ENCODE measurements around the gene ZBTB47.

Gene ZBTB47

GRCh38 chr3:42660131-42660715 lies 6.7 kb downstream of the ZBTB47 start:
- Histone ChIP-seq H4K20me1 (ENCODE audit: insufficient read depth, low read length) (no peaks in the 10 kb centered on the region), H3K79me2 (ENCODE audit: insufficient read depth, low read length) (no peaks in the 10 kb centered on the region), H3K9me3 (ENCODE audit: insufficient read depth, low read length, severe bottlenecking) (no peaks in the 10 kb centered on the region), H3K9ac (ENCODE audit: low read depth, low read length) (no peak overlapping the region), H3K4me3 (ENCODE audit: low read depth in 1 of 2, low read length in 2 of 2) (no peak overlapping the region), H3K27ac (ENCODE audit: low read length) (no peak overlapping the region), H3K36me3 (ENCODE audit: insufficient read depth, low read length) (no peaks in the 10 kb centered on the region), H3K27me3 (ENCODE audit: insufficient read depth, low read length, poor library complexity) (no peaks in the 10 kb centered on the region), H3K4me1 (ENCODE audit: insufficient read depth, low read length) (no peaks in the 10 kb centered on the region), H3K4me2 (ENCODE audit: insufficient read depth, low read length) (no peak overlapping the region), H2AFZ (ENCODE audit: low read depth, low read length) (no peak overlapping the region)
- no peak for DNase-seq
- TF ChIP-seq EZH2 (IDR thresholded peaks at IDR 0.05; ENCODE audit: borderline replicate concordance, low read depth, low read length, severe bottlenecking) (no peak), CTCF (IDR thresholded peaks at IDR 0.05; ENCODE audit: borderline replicate concordance, extremely low read depth, low read length, poor library complexity, severe bottlenecking) (no peak)
- no peak for ATAC-seq (ENCODE audit: insufficient read depth, low read depth)

- Histone ChIP-seq H3K9ac (ENCODE audit: low read depth, low read length) (no peak overlapping the region), H3K27me3 (ENCODE audit: insufficient read depth, low read length, poor library complexity) (no peaks in the 10 kb centered on the region), H3K4me2 (ENCODE audit: insufficient read depth, low read length) (no peak overlapping the region), H3K27ac (ENCODE audit: low read length) (no peak overlapping the region), H3K4me1 (ENCODE audit: insufficient read depth, low read length) (no peaks in the 10 kb centered on the region), H3K4me3 (ENCODE audit: low read depth in 1 of 2, low read length in 2 of 2) (no peak overlapping the region), H2AFZ (ENCODE audit: low read depth, low read length) (no peak overlapping the region), H3K9me3 (ENCODE audit: insufficient read depth, low read length, severe bottlenecking) (no peaks in the 10 kb centered on the region), H3K36me3 (ENCODE audit: insufficient read depth, low read length) (no peaks in the 10 kb centered on the region), H3K79me2 (ENCODE audit: insufficient read depth, low read length) (no peaks in the 10 kb centered on the region), H4K20me1 (ENCODE audit: insufficient read depth, low read length) (no peaks in the 10 kb centered on the region)
- TF ChIP-seq EZH2 (IDR thresholded peaks at IDR 0.05; ENCODE audit: borderline replicate concordance, low read depth, low read length, severe bottlenecking), result no peak
- no peak for TF ChIP-seq CTCF (IDR thresholded peaks at IDR 0.05; ENCODE audit: borderline replicate concordance, extremely low read depth, low read length, poor library complexity, severe bottlenecking)
- no peak for ATAC-seq (ENCODE audit: insufficient read depth, low read depth)
- DNase-seq, result no peak
These were observed 7.4 kb downstream of the ZBTB47 start for GRCh38 chr3:42660898-42661297.

GRCh38 chr3:42661593-42662022 lies 8.1 kb downstream of the ZBTB47 start:
- H3K79me2 ChIP-seq (ENCODE audit: insufficient read depth, low read length), result no peaks in the 10 kb centered on the region
- H2AFZ ChIP-seq (ENCODE audit: low read depth, low read length), result no peak overlapping the region
- no peak overlapping the region for H3K27ac ChIP-seq (ENCODE audit: low read length)
- H3K36me3 ChIP-seq (ENCODE audit: insufficient read depth, low read length), result no peaks in the 10 kb centered on the region
- no peak overlapping the region for H3K4me3 ChIP-seq (ENCODE audit: low read depth in 1 of 2, low read length in 2 of 2)
- H3K9me3 ChIP-seq (ENCODE audit: insufficient read depth, low read length, severe bottlenecking), result no peaks in the 10 kb centered on the region
- no peak overlapping the region for H3K9ac ChIP-seq (ENCODE audit: low read depth, low read length)
- H4K20me1 ChIP-seq (ENCODE audit: insufficient read depth, low read length), result no peaks in the 10 kb centered on the region
- no peaks in the 10 kb centered on the region for H3K27me3 ChIP-seq (ENCODE audit: insufficient read depth, low read length, poor library complexity)
- ATAC-seq (ENCODE audit: insufficient read depth, low read depth), result no peak
- no peaks in the 10 kb centered on the region for H3K4me1 ChIP-seq (ENCODE audit: insufficient read depth, low read length)
- no peak for DNase-seq
- no peak for TF ChIP-seq CTCF (IDR thresholded peaks at IDR 0.05; ENCODE audit: borderline replicate concordance, extremely low read depth, low read length, poor library complexity, severe bottlenecking)
- no peak for TF ChIP-seq EZH2 (IDR thresholded peaks at IDR 0.05; ENCODE audit: borderline replicate concordance, low read depth, low read length, severe bottlenecking)
- H3K4me2 ChIP-seq (ENCODE audit: insufficient read depth, low read length), result no peak overlapping the region

Measured in DND-41 (cell line).